Activated naive CD8-positive, alpha-beta T cell treated with anti-CD3 and anti-CD28 coated beads, Interleukin-2, amount 50 U/mL, for 24 hours (primary cell): ENCODE results near the gene BBS2.

ENCODE experiments used
- ATAC-seq: fragments of 150-1000 bp; cut with Tn5 transposase; one replicate; pipeline ENCODE4 v1.10.0; 2021
- DNase-seq: peaks from one replicate; pipeline ENCODE4 v3.0.0; 2021
- H3K27ac Mint-ChIP-seq: one replicate; pipeline ENCODE4 v1.8.0; 2021; ENCODE audit warnings: mild to moderate bottlenecking, mixed read lengths
- H3K27me3 Mint-ChIP-seq: one replicate; pipeline ENCODE4 v1.8.0; 2021; ENCODE audit warnings: mixed read lengths
- H3K36me3 Mint-ChIP-seq: one replicate; pipeline ENCODE4 v1.8.0; 2021; ENCODE audit warnings: low read depth, mixed read lengths
- H3K4me1 Mint-ChIP-seq: one replicate; pipeline ENCODE4 v1.8.0; 2021; ENCODE audit warnings: mixed read lengths
- H3K4me3 Mint-ChIP-seq: one replicate; pipeline ENCODE4 v1.8.0; 2021; ENCODE audit warnings: mild to moderate bottlenecking, moderate library complexity, mixed read lengths
- H3K9me3 Mint-ChIP-seq: one replicate; pipeline ENCODE4 v1.8.0; 2021; ENCODE audit warnings: mixed read lengths

The BBS2 gene

GRCh38 chr16:56475201-56475600, 44.6 kb downstream of the BBS2 start:
- no peak overlapping the region for H3K27ac Mint-ChIP-seq
- H3K4me3 Mint-ChIP-seq: no peak overlapping the region
- H3K27me3 Mint-ChIP-seq: no peaks in the 10 kb centered on the region
- DNase-seq: no peak
- no peaks in the 10 kb centered on the region for H3K9me3 Mint-ChIP-seq
- peaks cover 63% of the 10 kb centered on the region for H3K36me3 Mint-ChIP-seq
- ATAC-seq: no peak
- H3K4me1 Mint-ChIP-seq: peaks cover 21% of the 10 kb centered on the region

GRCh38 chr16:56470666-56471065, 49.2 kb downstream of the BBS2 start:
- H3K4me3 Mint-ChIP-seq: no peak overlapping the region
- H3K9me3 Mint-ChIP-seq: no peaks in the 10 kb centered on the region
- H3K4me1 Mint-ChIP-seq: no peaks in the 10 kb centered on the region
- peaks cover 66% of the 10 kb centered on the region for H3K36me3 Mint-ChIP-seq
- DNase-seq (no peak), ATAC-seq (no peak)
- no peaks in the 10 kb centered on the region for H3K27me3 Mint-ChIP-seq
- H3K27ac Mint-ChIP-seq: no peak overlapping the region

DNA sequence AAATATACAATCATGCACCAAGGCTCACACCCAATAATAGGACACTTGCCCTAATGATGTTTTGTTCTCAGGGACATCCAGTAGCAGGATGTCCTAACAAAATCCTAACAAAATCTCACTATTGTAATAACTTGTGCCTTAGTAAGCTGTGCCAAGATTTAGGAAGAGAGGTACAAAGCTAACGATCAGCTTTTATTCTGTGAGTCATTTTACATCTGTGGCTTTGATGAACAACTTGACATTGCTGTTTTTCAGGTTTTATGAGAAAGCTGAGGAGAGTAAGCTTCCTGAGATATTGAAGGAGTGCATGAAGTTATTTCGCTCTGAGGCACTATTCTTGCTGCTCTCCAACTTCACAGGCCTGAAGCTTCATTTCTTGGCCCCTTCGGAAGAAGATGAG, 49.6 kb downstream of the BBS2 start:
- ATAC-seq (no peak), DNase-seq (no peak)
- Mint-ChIP-seq H3K27ac (no peak overlapping the region), H3K27me3 (no peaks in the 10 kb centered on the region), H3K9me3 (no peaks in the 10 kb centered on the region), H3K4me1 (no peaks in the 10 kb centered on the region), H3K36me3 (peaks cover 66% of the 10 kb centered on the region), H3K4me3 (no peak overlapping the region)

DNA sequence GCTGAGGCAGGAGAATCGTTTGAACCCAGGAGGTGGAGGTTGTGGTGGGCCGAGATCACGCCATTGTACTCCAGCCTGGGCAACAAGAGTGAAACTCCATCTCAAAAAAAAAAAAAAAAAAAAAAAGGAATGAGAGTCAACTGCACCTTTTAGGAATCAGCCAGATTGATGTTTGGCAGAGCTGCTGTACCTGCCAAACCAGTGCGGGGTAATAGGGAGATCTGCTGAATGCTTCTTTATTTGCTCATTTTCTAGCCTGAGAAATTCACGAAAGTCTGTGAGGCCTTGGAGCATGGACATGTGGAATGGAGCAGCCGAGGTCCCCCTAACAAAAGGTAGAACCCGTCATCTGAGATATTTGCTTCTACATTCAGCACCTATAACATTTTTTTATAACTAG, 50.1 kb downstream of the BBS2 start:
- no peak for ATAC-seq

DNA sequence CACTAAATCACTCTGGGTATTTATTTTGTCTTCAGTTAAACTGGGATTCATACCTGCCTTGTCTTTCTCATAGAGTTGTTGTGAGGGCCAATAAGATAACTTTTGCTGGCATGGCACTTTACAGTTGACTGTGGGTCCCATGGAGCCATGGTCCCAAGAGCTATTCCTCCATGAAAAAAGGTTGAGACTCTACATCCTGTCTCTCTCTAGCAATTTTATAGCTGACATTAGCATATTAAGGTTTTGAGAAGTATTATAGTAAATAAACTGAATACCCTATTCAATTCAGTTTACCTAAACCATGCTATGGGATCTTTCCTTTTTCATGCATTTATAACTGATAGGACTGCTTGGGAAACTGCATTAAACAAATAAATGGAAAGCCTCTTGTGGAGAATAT, 51.0 kb downstream of the BBS2 start:
- no peak overlapping the region for H3K4me3 Mint-ChIP-seq
- no peaks in the 10 kb centered on the region for H3K9me3 Mint-ChIP-seq
- peaks cover 69% of the 10 kb centered on the region for H3K36me3 Mint-ChIP-seq
- no peaks in the 10 kb centered on the region for H3K4me1 Mint-ChIP-seq
- ATAC-seq (no peak), DNase-seq (no peak)
- H3K27ac Mint-ChIP-seq: no peak overlapping the region
- H3K27me3 Mint-ChIP-seq: no peaks in the 10 kb centered on the region

More for the DNA sequence above, 50.1 kb downstream of the BBS2 start:
- no peak overlapping the region for H3K27ac Mint-ChIP-seq
- H3K27me3 Mint-ChIP-seq: no peaks in the 10 kb centered on the region
- DNase-seq: no peak
- H3K4me1 Mint-ChIP-seq: no peaks in the 10 kb centered on the region
- no peak overlapping the region for H3K4me3 Mint-ChIP-seq
- peaks cover 62% of the 10 kb centered on the region for H3K36me3 Mint-ChIP-seq
- no peaks in the 10 kb centered on the region for H3K9me3 Mint-ChIP-seq

DNA sequence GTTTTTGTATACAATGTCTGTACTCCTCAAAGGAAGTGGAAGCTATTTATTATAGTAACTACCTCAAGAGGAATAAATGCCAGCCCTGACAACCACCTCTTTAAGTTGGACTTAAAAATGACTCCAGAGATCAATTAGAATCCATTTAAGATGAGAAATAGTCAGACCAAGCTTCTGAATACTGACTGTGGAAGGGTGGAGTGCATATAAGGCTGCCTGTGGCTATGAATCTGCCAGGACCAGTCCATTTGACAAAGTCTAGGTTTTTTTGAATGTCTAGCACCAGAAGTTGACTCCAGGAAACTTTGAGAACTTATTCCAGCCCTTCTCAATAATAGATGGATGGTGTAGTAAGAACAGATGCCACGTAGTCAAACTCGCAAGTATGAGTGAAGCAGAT, 53.5 kb downstream of the BBS2 start:
- Mint-ChIP-seq H3K4me3 (no peak overlapping the region), H3K9me3 (no peaks in the 10 kb centered on the region), H3K4me1 (no peaks in the 10 kb centered on the region), H3K27me3 (no peaks in the 10 kb centered on the region), H3K27ac (no peak overlapping the region), H3K36me3 (peaks cover 73% of the 10 kb centered on the region)
- DNase-seq: no peak
- ATAC-seq: no peak

DNA sequence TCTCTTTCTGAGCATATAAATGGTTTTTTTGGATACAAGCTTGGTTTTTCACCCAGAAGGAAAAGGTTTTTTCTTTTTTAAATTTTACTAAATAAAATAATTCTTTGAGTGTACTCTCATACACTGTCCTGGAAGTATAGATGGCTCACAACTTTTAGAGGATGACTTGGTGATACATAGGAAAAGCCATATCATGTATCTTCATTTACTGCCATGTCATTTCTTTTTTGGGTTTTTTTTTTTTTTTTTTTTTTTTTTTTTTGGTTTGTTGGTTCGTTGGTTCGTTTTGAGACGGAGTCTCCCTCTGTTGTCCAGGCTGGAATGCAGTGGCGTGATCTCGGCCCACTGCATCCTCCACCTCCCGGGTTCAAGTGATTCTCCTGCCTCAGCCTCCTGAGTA, 56.7 kb downstream of the BBS2 start:
- Mint-ChIP-seq H3K36me3 (peaks cover 64% of the 10 kb centered on the region), H3K4me1 (no peaks in the 10 kb centered on the region), H3K4me3 (no peak overlapping the region), H3K27me3 (no peaks in the 10 kb centered on the region), H3K27ac (no peak overlapping the region), H3K9me3 (no peaks in the 10 kb centered on the region)
- DNase-seq (no peak), ATAC-seq (no peak)

DNA sequence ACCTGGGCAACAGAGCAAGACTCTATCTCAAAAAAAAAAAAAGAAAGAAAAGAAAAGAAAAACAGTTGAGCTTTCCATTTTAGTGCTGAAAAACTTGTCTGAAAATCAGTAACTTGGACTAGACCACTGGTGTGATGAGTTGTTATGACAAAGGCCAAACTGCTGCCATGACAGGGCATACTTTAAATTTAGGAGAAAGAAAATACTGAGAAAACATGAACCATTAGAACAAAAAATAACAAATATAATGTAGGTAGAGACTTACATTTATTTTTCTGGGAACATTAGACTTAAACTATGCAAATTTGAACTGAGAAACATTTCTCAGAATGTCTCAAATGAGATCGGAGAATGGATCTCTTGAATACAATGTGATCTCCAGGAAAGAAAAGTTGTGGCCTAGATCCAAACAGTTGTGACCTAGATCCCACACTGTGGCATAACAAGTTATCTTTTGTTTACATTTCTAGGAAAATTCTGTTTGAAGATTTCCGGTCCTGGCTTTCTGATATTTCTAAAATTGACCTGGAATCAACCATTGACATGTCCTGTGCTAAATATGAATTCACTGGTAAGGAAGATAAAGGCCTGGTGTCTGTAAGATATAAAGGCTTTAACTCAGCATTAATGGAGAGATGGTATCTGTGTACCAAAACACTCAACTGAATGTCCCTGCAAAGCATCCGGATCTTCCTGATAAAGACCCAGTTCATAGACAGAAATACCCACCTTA, 57.6 kb downstream of the BBS2 start:
- Mint-ChIP-seq H3K36me3 (peaks cover 61% of the 10 kb centered on the region), H3K27ac (no peak overlapping the region), H3K9me3 (no peaks in the 10 kb centered on the region), H3K4me3 (no peak overlapping the region), H3K4me1 (no peaks in the 10 kb centered on the region), H3K27me3 (no peaks in the 10 kb centered on the region)
- DNase-seq: no peak
- no peak for ATAC-seq

DNA sequence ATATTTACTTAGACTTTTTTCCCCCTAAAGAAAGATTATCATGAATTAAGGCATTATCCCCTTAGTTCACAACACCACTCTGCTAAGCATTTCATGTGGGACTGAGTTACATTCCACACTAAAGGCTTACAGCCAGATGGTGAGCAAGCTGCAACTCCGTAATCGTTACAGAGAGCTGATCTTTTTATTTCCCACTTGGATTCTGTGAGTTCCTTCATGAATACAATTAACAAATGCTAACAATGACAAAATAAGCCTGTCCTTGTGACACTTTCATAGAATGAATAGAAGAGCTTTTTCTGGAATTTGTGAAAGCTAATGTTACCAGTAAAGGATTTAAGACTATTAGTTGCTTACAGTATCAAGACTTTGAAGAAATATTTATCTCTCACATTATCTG, 59.7 kb downstream of the BBS2 start:
- no peaks in the 10 kb centered on the region for H3K27me3 Mint-ChIP-seq
- H3K4me1 Mint-ChIP-seq: peaks cover 4% of the 10 kb centered on the region

DNA sequence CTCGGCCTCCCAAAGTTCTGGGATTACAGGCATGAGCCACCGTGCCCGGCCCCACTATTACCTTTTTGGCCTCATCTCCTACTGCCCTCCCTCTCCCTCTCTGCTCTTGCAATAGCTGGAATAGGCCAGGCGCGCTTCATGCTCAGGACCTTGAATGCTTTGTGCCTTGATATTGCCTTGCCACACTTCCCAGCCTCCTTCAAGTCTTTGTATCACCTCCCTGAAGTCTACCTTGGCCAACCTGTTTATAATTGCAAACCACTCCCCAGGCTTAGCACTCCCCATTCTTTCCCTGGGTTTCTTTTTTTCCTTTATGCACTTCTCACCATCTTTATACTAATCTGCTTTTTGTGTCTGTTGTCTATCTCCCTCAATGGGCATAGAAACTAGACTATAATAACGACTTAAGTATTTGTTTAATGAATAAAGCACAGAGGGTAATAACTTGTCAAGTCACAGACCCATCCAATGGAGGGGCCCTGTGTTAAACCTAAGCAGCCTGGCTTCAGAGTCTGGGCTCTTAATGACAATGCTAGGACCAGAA, 61.8 kb downstream of the BBS2 start:
- Mint-ChIP-seq H3K27me3 (no peaks in the 10 kb centered on the region), H3K27ac (no peak overlapping the region), H3K36me3 (peaks cover 61% of the 10 kb centered on the region), H3K9me3 (no peaks in the 10 kb centered on the region), H3K4me1 (peaks cover 10% of the 10 kb centered on the region), H3K4me3 (no peak overlapping the region)
- DNase-seq (no peak), ATAC-seq (no peak)

More for the DNA sequence above, 59.7 kb downstream of the BBS2 start:
- ATAC-seq: no peak
- Mint-ChIP-seq H3K36me3 (peaks cover 64% of the 10 kb centered on the region), H3K9me3 (no peaks in the 10 kb centered on the region), H3K4me3 (no peak overlapping the region), H3K27ac (no peak overlapping the region)
- DNase-seq: no peak

DNA sequence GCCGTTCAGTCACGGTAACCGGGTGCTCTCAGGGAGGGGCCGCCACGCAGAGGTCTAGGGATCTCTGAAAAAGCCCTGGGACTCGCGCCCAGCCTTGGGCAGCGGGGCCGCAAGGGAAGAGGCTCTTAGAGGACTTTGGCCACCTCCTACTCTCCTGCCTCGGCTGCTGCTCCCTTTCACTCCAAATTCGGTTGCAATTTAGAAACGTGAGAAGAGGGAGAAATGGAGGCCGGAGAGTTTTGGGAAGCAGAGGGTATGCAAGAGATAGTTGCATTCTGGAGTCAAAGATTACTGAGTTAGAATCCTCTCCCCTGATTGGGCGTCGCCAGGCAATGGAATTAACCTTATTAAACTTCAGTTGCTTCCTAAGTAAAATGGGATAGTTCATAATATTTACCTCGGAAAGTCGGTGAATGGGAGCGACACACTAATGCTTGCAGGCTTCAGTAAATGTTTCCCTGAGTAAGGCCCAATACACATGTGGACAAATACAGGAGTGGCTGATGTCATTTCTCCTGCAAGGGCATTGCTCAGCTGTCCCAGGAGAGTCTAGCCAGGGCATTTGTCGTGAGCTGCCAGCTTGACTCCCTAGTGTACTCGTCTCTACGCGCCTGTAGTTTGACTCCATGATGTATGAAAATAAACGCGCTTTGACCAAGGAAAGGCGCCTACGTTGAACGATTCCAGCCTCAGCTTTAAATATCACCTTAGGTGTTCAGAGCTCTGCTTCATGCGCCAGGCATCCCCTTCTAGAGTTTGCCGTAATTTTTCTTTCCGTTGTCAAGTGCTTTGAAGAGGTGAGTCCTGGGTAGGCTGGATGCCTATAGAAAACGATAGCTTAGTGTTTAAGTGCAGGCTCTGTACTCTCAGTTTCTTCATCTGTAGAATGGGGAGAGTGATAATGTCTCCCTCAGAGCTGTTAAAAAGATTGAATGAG, 67.8 kb downstream of the BBS2 start:
- Mint-ChIP-seq H3K27ac (peak overlapping the region; percentile 93), H3K4me1 (peaks cover 56% of the 10 kb centered on the region), H3K4me3 (peak overlapping the region; percentile 96), H3K9me3 (no peaks in the 10 kb centered on the region), H3K36me3 (peaks cover 46% of the 10 kb centered on the region), H3K27me3 (no peaks in the 10 kb centered on the region)
- peak; percentile 25 for ATAC-seq
- no peak for DNase-seq

DNA sequence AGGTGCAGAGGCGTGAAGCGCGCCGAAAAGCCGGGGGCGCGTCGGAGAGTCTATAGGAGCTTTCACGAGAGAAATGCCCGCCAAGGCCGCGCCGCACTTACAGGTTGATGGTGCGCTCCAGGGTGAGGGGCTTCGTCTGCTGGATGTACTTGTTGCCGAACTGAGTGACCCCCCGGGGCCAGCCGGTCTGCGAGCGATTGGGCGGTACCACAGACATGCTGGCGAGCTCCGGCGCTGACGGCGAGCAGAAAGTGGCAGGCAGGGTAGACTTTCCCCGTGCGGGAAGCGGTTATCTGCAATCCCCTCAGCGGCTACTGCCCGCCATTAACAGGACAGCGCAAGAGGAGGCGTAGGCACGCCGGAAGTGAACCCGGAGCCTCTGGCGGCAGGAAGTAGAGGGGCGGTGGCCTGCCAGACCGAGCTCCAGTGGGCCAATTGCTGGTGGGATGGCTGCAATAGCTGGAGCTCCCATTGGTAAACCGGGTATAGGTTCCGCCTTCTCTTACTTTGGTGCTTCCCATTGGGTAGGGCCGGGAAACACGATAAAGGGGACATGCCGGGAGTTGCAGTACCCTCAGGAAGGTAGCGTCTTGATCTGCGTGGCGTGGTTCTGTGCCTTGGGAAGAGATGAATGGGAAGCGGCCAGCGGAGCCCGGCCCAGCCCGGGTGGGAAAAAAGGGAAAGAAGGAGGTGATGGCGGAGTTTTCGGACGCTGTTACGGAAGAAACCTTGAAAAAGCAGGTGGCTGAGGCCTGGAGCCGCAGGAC, 68.7 kb downstream of the BBS2 start, which contains the start of the genes NUDT21 and OGFOD1:
Gene NUDT21 (minus strand): TSS at position 347 of the 767 bp plus-strand sequence. CDS start 130 bp downstream, at position 217.
Gene OGFOD1 (plus strand): TSS at position 569 of the 767 bp plus-strand sequence. CDS start 59 bp downstream, at position 628.
- Mint-ChIP-seq H3K36me3 (peaks cover 47% of the 10 kb centered on the region), H3K4me1 (peaks cover 57% of the 10 kb centered on the region), H3K27me3 (no peaks in the 10 kb centered on the region), H3K27ac (peak within 1 kb of the TSS; percentile 93), H3K4me3 (peak within 1 kb of the TSS; percentile 96), H3K9me3 (no peaks in the 10 kb centered on the region)
- DNase-seq (peak; percentile 86), ATAC-seq (peak; percentile 99)

GRCh38 chr16:56450275-56450985, 69.4 kb downstream of the BBS2 start:
- ATAC-seq (no peak), DNase-seq (no peak)
- Mint-ChIP-seq H3K4me3 (peak overlapping the region; percentile 96), H3K4me1 (peaks cover 53% of the 10 kb centered on the region), H3K36me3 (peaks cover 44% of the 10 kb centered on the region), H3K9me3 (no peaks in the 10 kb centered on the region), H3K27ac (peak overlapping the region; percentile 93), H3K27me3 (no peaks in the 10 kb centered on the region)
